OCI-LY7 (cell line): Measurements from ENCODE around the gene FAM186B. TPM values are rescaled to one million over a fixed set of nuclear protein-coding genes. Genes with fewer than 3 reads are reported as not detected.

ENCODE experiments used
- BruUV-seq: library from RNA; stranded (reverse); fragments of 400-500 nt; replicated peaks from 2 replicates; lab custom pipeline; 2021; lab: Mats Ljungman, UMichigan
- CTCF ChIA-PET: fragments of 300-600 bp; sonication (Branson Sonifier 250); formaldehyde crosslinking; loops from one replicate; lab custom pipeline; 2022; ENCODE audit warnings: antibody characterized with exemption; ENCODE audit not compliant: unreplicated experiment; lab: Charles Lee
- POLR2A ChIA-PET: fragments of 300-600 bp; sonication (Branson Sonifier 250); formaldehyde crosslinking; loops from one replicate; lab custom pipeline; 2022; ENCODE audit warnings: antibody characterized with exemption; lab: Charles Lee
- DNase-seq: peaks from one replicate; pipeline ENCODE4 v3.0.0-alpha.2; 2015; ENCODE audit warnings: low spot score
- H2AFZ ChIP-seq: fragments of 200-600 bp; sonication (generic), shearing (Covaris generic); 2 replicates; pipeline ENCODE4 v1.6.1; 2014; ENCODE audit warnings: mild to moderate bottlenecking, antibody characterized with exemption, low read length, moderate library complexity
- H3K27ac ChIP-seq: fragments of 200-600 bp; sonication (generic); 2 replicates; pipeline ENCODE4 v1.5.1; 2014; ENCODE audit warnings: mixed run types, low read depth, mild to moderate bottlenecking, moderate library complexity, low read length, inconsistent platforms; ENCODE audit not compliant: poor library complexity, severe bottlenecking
- H3K36me3 ChIP-seq: fragments of 200-600 bp; sonication (generic); 2 replicates; pipeline ENCODE4 v1.6.1; 2014; ENCODE audit warnings: mild to moderate bottlenecking, antibody characterized with exemption, low read length, moderate library complexity, mixed read lengths; ENCODE audit not compliant: insufficient read depth
- H3K4me1 ChIP-seq: fragments of 200-600 bp; sonication (generic); 2 replicates; pipeline ENCODE4 v1.5.1; 2014; ENCODE audit warnings: mild to moderate bottlenecking, low read length; ENCODE audit not compliant: insufficient read depth, poor library complexity, severe bottlenecking
- H3K4me2 ChIP-seq: fragments of 200-600 bp; sonication (generic); 2 replicates; pipeline ENCODE4 v1.6.1; 2014; ENCODE audit warnings: mild to moderate bottlenecking, low read length
- H3K4me3 ChIP-seq: fragments of 200-600 bp; sonication (generic); 2 replicates; pipeline ENCODE4 v1.5.1; 2014; ENCODE audit warnings: mild to moderate bottlenecking, low read depth, low read length; ENCODE audit not compliant: poor library complexity, severe bottlenecking
- H3K79me2 ChIP-seq: fragments of 200-600 bp; sonication (generic); 2 replicates; pipeline ENCODE4 v1.6.1; 2016; ENCODE audit warnings: low read depth, mild to moderate bottlenecking, low read length, moderate library complexity, mixed read lengths; ENCODE audit not compliant: insufficient read depth
- H3K9me2 ChIP-seq: fragments of 200-600 bp; sonication (generic); 2 replicates; pipeline ENCODE4 v1.6.1; 2016; ENCODE audit warnings: mild to moderate bottlenecking, low read length, mixed read lengths; ENCODE audit not compliant: insufficient read depth
- H3K9me3 ChIP-seq: fragments of 200-600 bp; sonication (generic); 2 replicates; pipeline ENCODE4 v1.6.1; 2014; ENCODE audit warnings: mild to moderate bottlenecking, mixed run types, low read length, mixed read lengths
- H4K20me1 ChIP-seq: fragments of 200-600 bp; sonication (generic); 2 replicates; pipeline ENCODE4 v1.6.1; 2014; ENCODE audit warnings: mild to moderate bottlenecking, antibody characterized with exemption, low read length, moderate library complexity, mixed read lengths; ENCODE audit not compliant: insufficient read depth
- CTCF ChIP-seq: fragments of 200-600 bp; sonication (generic); conservative IDR thresholded peaks from 2 replicates; pipeline ENCODE4 v1.5.1; 2014; ENCODE audit warnings: mild to moderate bottlenecking, antibody characterized with exemption, low read length, moderate library complexity, mixed read lengths
- EZH2phosphoT487 ChIP-seq: fragments of 200-600 bp; sonication (generic); IDR thresholded peaks from 2 replicates; pipeline ENCODE4 v1.6.1; 2018; ENCODE audit warnings: low read depth, borderline replicate concordance, mild to moderate bottlenecking, mixed run types, antibody characterized with exemption, low read length, moderate library complexity, mixed read lengths
- intact Hi-C: fragments of 100-400 bp; cut with micrococcal nuclease; formaldehyde crosslinking; loops from one replicate; pipeline ENCODE4 v1.10.0; 2022; ENCODE audit not compliant: unreplicated experiment
- total RNA-seq, 2 experiments: library from RNA; depleted of rRNA in 1 of 2; stranded (reverse); fragments of >200 nt in 1 of 2; shearing (Covaris generic) in 1 of 2; gene quantifications; 2 replicates each; pipeline ENCODE4 v1.2.3, GENCODE V29; 2014 to 2022

FAM186B gene
- total RNA-seq, 2 experiments from 2014 or later = 0.60 to 2.8 TPM

- no peak overlapping the region for H3K27ac ChIP-seq
- intact Hi-C loops = loop anchor here (2.0 to 5.0 kb wide), 3 partner anchors 70 to 196 kb away; partner anchors contain the start of gene FMNL3
- H3K4me1 ChIP-seq = peaks cover 14% of the 10 kb centered on the region
- H2AFZ ChIP-seq = no peak overlapping the region
- no peak overlapping the region for H3K4me3 ChIP-seq
- no peaks in the 10 kb centered on the region for H3K79me2 ChIP-seq
- BruUV-seq = no TSS peak
- H3K9me2 ChIP-seq = no peaks in the 10 kb centered on the region
- DNase-seq = no peak
- no peaks in the 10 kb centered on the region for H3K36me3 ChIP-seq
- CTCF ChIA-PET = interaction anchor here (1.2 to 2.0 kb wide), 3 partner anchors 13 to 141 kb away, joined by 3 to 5 read pairs (median 5); partner anchors contain the start of gene PRPF40B
- no peaks in the 10 kb centered on the region for H4K20me1 ChIP-seq
- no peak overlapping the region for H3K4me2 ChIP-seq
- TF ChIP-seq EZH2phosphoT487 (no peak), CTCF (no peak)
- H3K9me3 ChIP-seq = no peaks in the 10 kb centered on the region
- POLR2A ChIA-PET = interaction anchor here (1.5 kb wide), 1 partner anchor 17 kb away, joined by 6 read pairs; no protein-coding TSS in a partner anchor
Measured at GRCh38 chr12:49636574-49636973, 31.1 kb upstream of the FAM186B start.

GRCh38 chr12:49635656-49636055 is 30.2 kb upstream of the FAM186B start:
- intact Hi-C loops = loop anchor here (2.0 to 5.0 kb wide), 3 partner anchors 71 to 197 kb away; partner anchors contain the start of gene FMNL3
- ChIA-PET CTCF (interaction anchor here (2.0 kb wide), 1 partner anchor 12 kb away, joined by 5 read pairs; the partner anchor contains the start of gene PRPF40B), POLR2A (interaction anchor here (0.6 to 1.5 kb wide), 2 partner anchors 16 to 78 kb away, joined by 6 to 7 read pairs; no protein-coding TSS in a partner anchor)
- H3K4me3 ChIP-seq = no peak overlapping the region
- H2AFZ ChIP-seq = no peak overlapping the region
- no peaks in the 10 kb centered on the region for H3K36me3 ChIP-seq
- TF ChIP-seq CTCF (no peak), EZH2phosphoT487 (no peak)
- no TSS peak for BruUV-seq
- H3K4me1 ChIP-seq = peaks cover 14% of the 10 kb centered on the region
- no peaks in the 10 kb centered on the region for H3K9me2 ChIP-seq
- H3K27ac ChIP-seq = no peak overlapping the region
- no peak overlapping the region for H3K4me2 ChIP-seq
- no peak for DNase-seq
- H4K20me1 ChIP-seq = no peaks in the 10 kb centered on the region
- no peaks in the 10 kb centered on the region for H3K9me3 ChIP-seq
- H3K79me2 ChIP-seq = no peaks in the 10 kb centered on the region

- CTCF ChIA-PET = no interaction called here
- TF ChIP-seq CTCF = no peak
- no peak for TF ChIP-seq EZH2phosphoT487
- Histone ChIP-seq H3K79me2 (no peaks in the 10 kb centered on the region), H3K9me2 (no peaks in the 10 kb centered on the region), H3K9me3 (no peaks in the 10 kb centered on the region), H3K4me3 (no peak overlapping the region), H3K27ac (no peak overlapping the region), H3K4me1 (peaks cover 14% of the 10 kb centered on the region), H3K36me3 (no peaks in the 10 kb centered on the region), H4K20me1 (no peaks in the 10 kb centered on the region), H3K4me2 (no peak overlapping the region), H2AFZ (no peak overlapping the region)
- DNase-seq = no peak
- intact Hi-C loops = loop anchor here (5.0 kb wide), 2 partner anchors 142 to 197 kb away; no protein-coding TSS in a partner anchor
- BruUV-seq = no TSS peak
- POLR2A ChIA-PET = interaction anchor here (1.5 kb wide), 1 partner anchor 15 kb away, joined by 6 read pairs; no protein-coding TSS in a partner anchor
Measured at GRCh38 chr12:49635036-49635435, 29.6 kb upstream of the FAM186B start.
